Lower lobe of right lung (tissue), 2 donors: Measurements from ENCODE around the gene ZNF646. TPM values are rescaled to one million over a fixed set of nuclear protein-coding genes. Genes with fewer than 3 reads are reported as not detected.

Experiments
- ATAC-seq, 2 donors: fragments of 200-7000 bp; cut with Tn5 transposase; one replicate each; pipeline ENCODE4 v1.9.1; 2020 to 2022; ENCODE audit warnings: mild to moderate bottlenecking in 2 of 2, moderate library complexity in 2 of 2
- DNase-seq: peaks from one replicate; pipeline ENCODE4 v3.0.0-alpha.2; 2020
- H3K27ac ChIP-seq: fragments of 200-600 bp; one replicate; pipeline ENCODE4 v1.8.0; 2022
- H3K27me3 ChIP-seq: fragments of 200-600 bp; one replicate; pipeline ENCODE4 v1.8.0; 2022; ENCODE audit warnings: low read depth
- H3K36me3 ChIP-seq: fragments of 200-600 bp; one replicate; pipeline ENCODE4 v1.8.0; 2022; ENCODE audit warnings: mild to moderate bottlenecking
- H3K4me1 ChIP-seq: fragments of 200-600 bp; one replicate; pipeline ENCODE4 v1.8.0; 2022
- H3K4me3 ChIP-seq: fragments of 200-600 bp; one replicate; pipeline ENCODE4 v1.8.0; 2022; ENCODE audit warnings: mild to moderate bottlenecking
- H3K9me3 ChIP-seq: fragments of 200-600 bp; one replicate; pipeline ENCODE4 v1.8.0; 2022
- intact Hi-C: fragments of 100-400 bp; cut with DNase I; formaldehyde crosslinking; loops from one replicate; pipeline ENCODE4 v1.11.0; 2022
- total RNA-seq: library from RNA; stranded (reverse); fragmentation: NEBNext Ultra II Directional; extraction: Animal tissue kit (Norgen Biotek cat#: 25700); gene quantifications from one replicate; pipeline ENCODE4 v1.2.1, GENCODE V29; 2021
- TF ChIP-seq, protein P1 (sequence below): fragments of 200-600 bp; IDR thresholded peaks from one replicate; pipeline ENCODE4 v1.8.0; 2022; ENCODE audit warnings: antibody characterized with exemption, mild to moderate bottlenecking
- donor health status: DM: no; HTN: yes; CAD: no; lungs with severe emphysema.

ZNF646 gene
- total RNA-seq, 1 donor from 2014 or later, result 23.1 TPM

DNA sequence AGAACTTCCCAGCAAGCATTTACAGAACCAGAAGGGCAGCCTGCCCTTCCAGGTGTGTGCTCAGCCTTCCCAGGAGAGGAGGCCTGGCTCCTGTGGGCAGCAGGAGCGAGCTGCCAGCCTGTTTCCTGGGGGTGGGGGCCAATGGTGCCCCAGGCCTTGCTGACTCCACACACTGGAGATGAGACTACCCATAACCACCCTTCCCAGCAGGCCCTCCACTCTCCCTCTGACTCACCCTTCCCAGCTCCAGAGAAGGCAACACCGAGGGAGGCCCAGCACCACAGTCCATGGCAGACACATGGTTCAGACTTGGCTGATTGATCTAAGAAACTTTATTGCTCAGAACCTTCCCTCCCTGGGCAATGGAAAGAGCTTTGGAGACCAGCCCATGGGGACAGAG lies 16.3 kb downstream of the ZNF646 start:
- peaks cover 18% of the 10 kb centered on the region for H3K4me1 ChIP-seq
- H3K36me3 ChIP-seq, result peaks cover 36% of the 10 kb centered on the region
- intact Hi-C loops, result no loop called here
- ATAC-seq (no peak), DNase-seq (no peak)
- no peaks in the 10 kb centered on the region for H3K27me3 ChIP-seq
- no peak overlapping the region for H3K27ac ChIP-seq
- TF ChIP-seq, protein P1, sequence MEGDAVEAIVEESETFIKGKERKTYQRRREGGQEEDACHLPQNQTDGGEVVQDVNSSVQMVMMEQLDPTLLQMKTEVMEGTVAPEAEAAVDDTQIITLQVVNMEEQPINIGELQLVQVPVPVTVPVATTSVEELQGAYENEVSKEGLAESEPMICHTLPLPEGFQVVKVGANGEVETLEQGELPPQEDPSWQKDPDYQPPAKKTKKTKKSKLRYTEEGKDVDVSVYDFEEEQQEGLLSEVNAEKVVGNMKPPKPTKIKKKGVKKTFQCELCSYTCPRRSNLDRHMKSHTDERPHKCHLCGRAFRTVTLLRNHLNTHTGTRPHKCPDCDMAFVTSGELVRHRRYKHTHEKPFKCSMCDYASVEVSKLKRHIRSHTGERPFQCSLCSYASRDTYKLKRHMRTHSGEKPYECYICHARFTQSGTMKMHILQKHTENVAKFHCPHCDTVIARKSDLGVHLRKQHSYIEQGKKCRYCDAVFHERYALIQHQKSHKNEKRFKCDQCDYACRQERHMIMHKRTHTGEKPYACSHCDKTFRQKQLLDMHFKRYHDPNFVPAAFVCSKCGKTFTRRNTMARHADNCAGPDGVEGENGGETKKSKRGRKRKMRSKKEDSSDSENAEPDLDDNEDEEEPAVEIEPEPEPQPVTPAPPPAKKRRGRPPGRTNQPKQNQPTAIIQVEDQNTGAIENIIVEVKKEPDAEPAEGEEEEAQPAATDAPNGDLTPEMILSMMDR, result no peak
- H3K4me3 ChIP-seq, result no peak overlapping the region
- no peaks in the 10 kb centered on the region for H3K9me3 ChIP-seq

DNA sequence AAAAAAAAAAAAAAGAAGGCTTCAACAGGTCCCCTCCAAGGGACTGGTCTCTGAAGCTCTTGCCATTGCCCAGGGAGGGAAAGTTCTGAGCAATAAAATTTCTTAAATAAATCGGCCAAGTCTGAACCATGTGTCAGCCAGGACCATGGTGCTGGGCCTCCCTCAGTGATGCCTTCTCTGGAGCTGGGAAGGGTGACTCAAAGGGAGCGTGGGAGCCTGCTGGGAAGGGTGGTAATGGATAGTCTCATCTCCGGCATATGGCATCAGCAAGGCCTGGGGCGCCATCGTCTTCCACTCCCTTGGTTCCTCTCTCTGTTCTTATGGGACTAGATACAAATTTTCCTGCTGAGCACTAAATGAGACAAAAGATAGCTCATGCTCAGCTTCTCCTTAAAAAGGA lies 18.1 kb downstream of the ZNF646 start:
- H3K36me3 ChIP-seq, result peaks cover 31% of the 10 kb centered on the region
- DNase-seq, result no peak
- no peak for ATAC-seq
- no peaks in the 10 kb centered on the region for H3K27me3 ChIP-seq
- no peak overlapping the region for H3K4me3 ChIP-seq
- peaks cover 25% of the 10 kb centered on the region for H3K4me1 ChIP-seq
- no peak overlapping the region for H3K27ac ChIP-seq
- TF ChIP-seq, protein P1, result no peak
- intact Hi-C loops, result no loop called here
- H3K9me3 ChIP-seq, result no peaks in the 10 kb centered on the region

DNA sequence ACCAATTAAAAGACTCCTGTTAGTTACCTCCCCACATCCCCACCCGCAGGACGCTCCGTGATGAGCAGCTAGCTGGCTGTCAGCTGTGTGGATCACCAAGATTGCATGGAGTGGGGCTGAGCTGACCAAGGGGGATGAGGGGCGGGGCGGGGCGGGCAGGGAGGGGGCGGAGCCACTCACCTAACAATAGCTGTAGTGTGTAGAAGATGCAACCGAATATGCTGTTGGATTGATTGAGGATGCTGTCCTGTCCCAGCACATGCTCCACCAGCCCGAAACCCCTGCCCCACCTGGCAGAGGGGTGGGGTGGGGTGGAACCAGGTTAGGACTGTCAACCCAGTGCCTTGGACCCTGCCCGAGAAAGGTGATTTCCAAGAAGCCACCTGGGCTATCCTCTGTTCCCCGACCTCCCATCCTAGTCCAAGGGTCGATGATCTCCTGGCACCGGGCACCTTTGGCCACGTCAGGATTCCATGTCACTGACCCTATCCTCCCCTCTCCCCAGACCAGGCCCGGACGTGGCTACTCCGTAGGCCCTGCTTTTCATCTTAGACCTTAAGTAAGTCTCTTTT lies 19.0 kb downstream of the ZNF646 start:
- TF ChIP-seq, protein P1, result no peak
- intact Hi-C loops, result no loop called here
- ATAC-seq (no peak), DNase-seq (no peak)
- H3K4me1 ChIP-seq, result peaks cover 25% of the 10 kb centered on the region
- H3K4me3 ChIP-seq, result peak overlapping the region; percentile 93
- H3K27ac ChIP-seq, result no peak overlapping the region
- H3K9me3 ChIP-seq, result no peaks in the 10 kb centered on the region
- H3K27me3 ChIP-seq, result no peaks in the 10 kb centered on the region
- peaks cover 30% of the 10 kb centered on the region for H3K36me3 ChIP-seq

DNA sequence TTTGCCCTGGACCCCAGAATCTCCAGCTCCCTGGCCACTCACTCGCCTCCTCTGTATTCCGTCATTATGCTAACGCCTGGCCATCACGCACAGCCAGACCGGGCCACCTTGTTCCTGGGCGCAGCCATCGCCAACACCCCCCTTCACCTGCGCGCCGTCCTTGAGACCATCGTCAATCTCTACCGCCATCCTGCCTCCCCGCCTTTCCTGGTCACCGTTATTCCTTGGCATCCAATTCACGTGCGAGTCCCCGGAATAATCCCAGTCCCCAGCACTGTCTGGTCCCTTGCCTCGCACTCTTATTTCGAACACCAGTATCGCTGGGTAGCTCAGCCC lies 19.8 kb downstream of the ZNF646 start:
- TF ChIP-seq, protein P1, result no peak
- no peak for DNase-seq
- no peaks in the 10 kb centered on the region for H3K27me3 ChIP-seq
- H3K27ac ChIP-seq, result peak overlapping the region; percentile 89
- peaks cover 24% of the 10 kb centered on the region for H3K36me3 ChIP-seq
- H3K9me3 ChIP-seq, result no peaks in the 10 kb centered on the region
- intact Hi-C loops, result no loop called here
- H3K4me3 ChIP-seq, result peak overlapping the region; percentile 93
- peaks cover 25% of the 10 kb centered on the region for H3K4me1 ChIP-seq
- ATAC-seq, result peak; percentile 10 to 45

DNA sequence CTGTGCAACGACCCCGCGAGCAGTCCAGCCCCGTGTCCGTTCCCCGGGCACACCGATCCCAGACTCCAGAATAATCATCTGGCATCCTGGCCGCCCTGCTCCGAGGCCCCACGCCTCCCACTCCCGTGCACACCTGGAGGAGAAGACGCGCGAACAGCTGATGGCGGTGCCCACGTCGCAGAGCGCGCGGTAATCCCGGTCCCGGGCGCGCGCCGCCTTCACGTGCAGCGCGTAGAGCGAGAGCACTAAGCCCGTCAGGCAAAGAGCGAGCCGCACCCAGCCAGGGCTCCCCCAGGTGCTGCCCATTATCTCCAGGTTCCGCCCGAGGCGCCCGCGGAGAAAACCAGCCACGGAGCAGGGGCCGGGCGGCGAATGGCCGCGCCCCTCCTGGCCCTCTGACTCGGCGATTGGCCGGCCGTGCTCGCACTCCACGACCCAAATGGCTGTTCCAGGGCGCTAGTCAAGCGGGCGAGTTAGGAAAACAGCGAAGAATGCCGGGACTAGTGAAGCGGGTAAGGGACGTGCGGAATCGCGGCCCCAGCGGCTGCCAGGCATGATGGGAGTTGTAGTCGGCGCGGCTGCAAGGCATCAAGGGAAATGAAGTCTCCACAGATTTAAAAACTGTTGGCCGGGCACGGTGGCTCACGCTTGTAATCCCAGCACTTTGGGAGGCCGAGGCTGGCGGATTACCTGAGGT lies 20.4 kb downstream of the ZNF646 start, which contains the start of gene VKORC1:
Gene VKORC1 (minus strand): TSS at position 374 of the 697 bp plus-strand sequence. CDS start 68 bp downstream, at position 306.
- Histone ChIP-seq H3K36me3 (peaks cover 19% of the 10 kb centered on the region), H3K27me3 (no peaks in the 10 kb centered on the region), H3K9me3 (no peaks in the 10 kb centered on the region), H3K4me3 (peak within 1 kb of the TSS; percentile 93), H3K4me1 (peaks cover 25% of the 10 kb centered on the region), H3K27ac (peak within 1 kb of the TSS; percentile 89)
- intact Hi-C loops, result no loop called here
- DNase-seq, result peak; percentile 97
- ATAC-seq, result peak; percentile 96 to 97
- TF ChIP-seq, protein P1, result no peak
